HG02973 (cell line): ENCODE measurements around the gene WDR83.
"Not testable (repeated sequence)": the region's sequence is repeated elsewhere in the genome, so short reads cannot be mapped to it uniquely, and the experiment has no call there.

ENCODE experiments used
- ATAC-seq: cut with Tn5 transposase; IDR thresholded peaks from one replicate; pipeline ENCODE4 v1.9.1; 2021; ENCODE audit warnings: moderate library complexity; ENCODE audit not compliant: unreplicated experiment

WDR83 gene

GRCh38 chr19:12666265-12667048 lies at the start of gene WDR83, which contains the start of gene MAN2B1:
Gene WDR83 (plus strand): TSS chr19:12666807. CDS start chr19:12669791, 2,984 bp downstream.
Gene MAN2B1 (minus strand): TSS chr19:12666742. CDS start chr19:12666701, 41 bp downstream.
- no peak for ATAC-seq

- no peak for ATAC-seq
These were observed 49.0 kb upstream of the WDR83 start for GRCh38 chr19:12617646-12618045.

GRCh38 chr19:12621253-12622024 lies 45.2 kb upstream of the WDR83 start:
- not testable (repeated sequence) for ATAC-seq

- ATAC-seq = no peak
These were observed 43.1 kb upstream of the WDR83 start for GRCh38 chr19:12623361-12624031.

- no peak for ATAC-seq
These were observed 39.6 kb upstream of the WDR83 start for GRCh38 chr19:12626958-12627357.

GRCh38 chr19:12628040-12629022 lies 38.3 kb upstream of the WDR83 start:
- ATAC-seq = no peak

- no peak for ATAC-seq
These were observed 37.4 kb upstream of the WDR83 start for GRCh38 chr19:12629215-12629614.

- ATAC-seq = no peak
These were observed 30.0 kb upstream of the WDR83 start for GRCh38 chr19:12636631-12637030.

- no peak for ATAC-seq
These were observed 27.9 kb upstream of the WDR83 start for GRCh38 chr19:12638611-12639182.

- ATAC-seq = no peak
These were observed 26.6 kb upstream of the WDR83 start for GRCh38 chr19:12639901-12640613.

- ATAC-seq = no peak
These were observed 25.2 kb upstream of the WDR83 start for GRCh38 chr19:12641456-12641855.

GRCh38 chr19:12642506-12642905 lies 24.1 kb upstream of the WDR83 start:
- ATAC-seq = no peak

- not testable (repeated sequence) for ATAC-seq
These were observed 22.9 kb upstream of the WDR83 start for GRCh38 chr19:12643716-12644115.

GRCh38 chr19:12646551-12646950 lies 20.1 kb upstream of the WDR83 start:
- ATAC-seq = no peak

GRCh38 chr19:12647047-12647446 lies 19.6 kb upstream of the WDR83 start:
- ATAC-seq = no peak

- no peak for ATAC-seq
These were observed 19.0 kb upstream of the WDR83 start for GRCh38 chr19:12647490-12648071.

GRCh38 chr19:12648088-12648487 lies 18.5 kb upstream of the WDR83 start:
- no peak for ATAC-seq

- ATAC-seq = no peak
These were observed 16.7 kb upstream of the WDR83 start for GRCh38 chr19:12649941-12650340.

GRCh38 chr19:12652219-12652618 lies 14.4 kb upstream of the WDR83 start:
- no peak for ATAC-seq
